NCI-H2196 treated with DMSO at 0.1 percent for 48 hours (cell line): ENCODE measurements around the gene SLC35B2.
"Not testable (repeated sequence)": the region's sequence is repeated elsewhere in the genome, so short reads cannot be mapped to it uniquely, and the experiment has no call there.

Experiments used
- DNase-seq: peaks from one replicate; lab custom pipeline; 2025; ENCODE audit not compliant: unreplicated experiment; lab: John Stamatoyannopoulos, UW

Gene SLC35B2

DNA sequence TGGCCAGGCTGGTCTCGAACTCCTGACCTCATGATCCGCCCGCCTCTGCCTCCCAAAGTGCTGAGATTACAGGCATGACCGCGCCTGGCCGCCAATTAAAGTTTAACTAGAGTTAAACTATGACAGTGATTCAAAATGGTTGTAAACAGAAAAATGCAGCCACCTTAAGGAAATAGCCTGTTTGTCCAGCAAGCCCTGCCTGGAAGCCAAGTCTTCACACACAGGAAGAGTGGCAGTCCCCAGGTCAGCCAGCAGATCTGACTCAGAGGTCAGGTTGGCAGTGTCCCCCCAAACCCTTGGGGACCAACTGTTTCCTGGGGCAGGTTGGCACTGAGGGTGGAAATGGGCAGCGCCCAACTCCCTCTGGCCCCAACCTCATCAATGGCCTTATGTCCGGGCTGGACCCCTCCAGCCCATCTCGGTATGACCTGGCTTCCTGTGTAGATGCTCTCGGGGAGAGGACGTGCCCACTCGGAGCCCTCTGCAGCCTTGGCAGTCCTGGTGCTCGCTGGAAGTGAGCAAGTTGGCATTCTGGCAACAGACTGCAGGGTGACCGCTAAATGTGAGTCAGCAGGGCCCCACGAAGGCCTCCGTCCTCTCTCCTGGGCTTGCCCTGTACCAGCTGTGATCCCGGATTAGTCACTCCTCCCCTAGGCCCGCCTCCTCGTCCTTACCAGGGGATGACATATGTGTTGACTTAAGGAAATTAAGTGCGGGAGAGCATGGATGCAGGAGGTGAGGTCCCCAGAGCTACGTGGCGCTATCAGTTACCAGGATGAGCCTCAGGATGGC is 20.1 kb downstream of the SLC35B2 start:
- peak; percentile 90 for DNase-seq

DNA sequence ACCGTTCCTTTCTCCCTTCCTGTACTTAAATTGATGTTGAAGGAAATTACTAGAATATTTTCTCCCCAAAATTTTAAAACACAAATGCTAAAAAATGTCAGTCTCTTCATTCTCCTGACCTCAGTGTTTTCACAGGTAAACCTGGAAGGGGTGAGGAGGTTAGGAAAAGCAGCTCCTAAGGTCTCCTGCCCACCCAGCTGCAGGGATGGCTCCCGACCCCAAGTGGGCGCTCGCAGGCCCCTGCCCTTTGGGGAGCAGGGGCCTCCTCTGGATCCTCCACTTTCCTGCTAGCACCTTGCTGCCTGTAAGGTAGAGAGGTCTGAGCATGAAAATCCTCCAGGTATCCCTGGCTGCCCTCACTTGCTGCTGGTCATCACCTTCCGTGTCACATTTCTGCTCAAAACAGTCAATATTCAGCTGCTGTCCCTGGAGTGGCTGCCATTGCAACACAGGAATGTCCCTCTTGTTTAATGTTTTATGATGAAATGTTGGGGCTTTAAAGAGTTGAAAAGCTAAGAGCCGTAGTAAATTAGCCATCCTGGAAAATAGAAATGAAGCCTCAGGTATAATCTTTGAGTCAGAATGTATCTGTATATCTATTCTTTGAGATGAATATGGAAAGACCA is 21.3 kb downstream of the SLC35B2 start:
- no peak for DNase-seq

DNA sequence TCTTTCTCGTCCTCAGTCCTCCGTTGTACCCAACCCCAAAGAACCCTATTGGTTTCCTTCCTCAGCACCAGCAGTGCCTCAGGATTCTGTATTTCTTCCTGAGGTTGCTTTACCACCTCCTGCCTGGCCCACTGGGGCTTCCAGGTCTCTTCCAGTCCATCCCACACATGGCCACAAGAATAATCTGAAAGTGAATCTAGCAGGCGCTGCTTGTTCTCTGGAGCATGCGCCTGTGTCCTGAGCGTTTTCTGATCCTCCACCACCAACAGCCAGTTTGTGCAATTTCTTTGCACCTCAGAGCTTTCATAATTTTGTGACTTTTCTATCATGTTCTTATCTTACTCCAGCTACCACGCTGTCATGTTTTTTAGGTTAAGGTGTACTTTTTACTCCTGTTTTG is 22.1 kb downstream of the SLC35B2 start:
- DNase-seq, result no peak

DNA sequence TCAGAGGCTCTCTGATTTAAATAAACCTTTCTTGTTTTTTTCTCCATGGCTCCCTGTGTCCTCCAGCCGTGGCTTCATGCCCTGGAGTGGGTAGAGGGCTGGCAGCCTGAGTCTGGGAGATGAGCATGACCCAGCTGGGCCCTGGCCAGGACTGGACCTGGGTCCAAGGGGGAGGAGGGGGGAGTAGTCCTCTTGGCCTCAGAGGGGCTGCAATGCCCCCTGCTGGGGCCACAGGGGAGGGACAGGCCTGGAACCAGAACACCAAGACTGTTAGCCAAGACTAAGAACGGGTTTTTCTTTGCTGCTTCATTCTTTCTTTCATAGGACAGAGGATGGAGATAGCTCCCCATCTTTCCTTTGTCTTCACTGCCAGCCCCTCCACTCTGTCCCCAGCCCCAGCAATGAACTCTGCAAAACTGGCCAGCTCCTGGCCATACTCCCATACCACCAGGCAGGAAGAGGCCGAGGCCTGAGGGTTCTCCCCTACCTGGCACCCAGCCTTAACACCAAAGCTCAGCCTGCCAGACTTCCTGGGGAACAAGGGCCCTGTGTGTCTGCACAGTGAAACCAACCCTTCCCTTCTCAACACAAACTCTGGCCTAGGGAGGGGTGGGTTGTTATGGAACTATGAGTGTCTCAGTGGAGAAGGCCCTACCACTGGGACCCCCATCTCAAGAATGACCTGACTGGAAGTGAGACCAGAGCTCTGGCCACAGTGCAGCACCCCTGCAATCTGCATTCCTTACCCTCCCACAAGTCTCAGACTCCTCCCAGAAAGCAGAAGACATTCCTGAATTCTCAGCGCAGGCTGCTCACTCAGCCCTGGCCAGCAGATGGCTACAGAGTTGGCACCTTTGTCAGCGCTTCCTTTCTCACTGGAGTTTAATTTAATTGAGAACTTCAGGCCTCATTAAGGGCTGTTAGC is 23.0 kb downstream of the SLC35B2 start:
- DNase-seq, result peak; percentile 76

DNA sequence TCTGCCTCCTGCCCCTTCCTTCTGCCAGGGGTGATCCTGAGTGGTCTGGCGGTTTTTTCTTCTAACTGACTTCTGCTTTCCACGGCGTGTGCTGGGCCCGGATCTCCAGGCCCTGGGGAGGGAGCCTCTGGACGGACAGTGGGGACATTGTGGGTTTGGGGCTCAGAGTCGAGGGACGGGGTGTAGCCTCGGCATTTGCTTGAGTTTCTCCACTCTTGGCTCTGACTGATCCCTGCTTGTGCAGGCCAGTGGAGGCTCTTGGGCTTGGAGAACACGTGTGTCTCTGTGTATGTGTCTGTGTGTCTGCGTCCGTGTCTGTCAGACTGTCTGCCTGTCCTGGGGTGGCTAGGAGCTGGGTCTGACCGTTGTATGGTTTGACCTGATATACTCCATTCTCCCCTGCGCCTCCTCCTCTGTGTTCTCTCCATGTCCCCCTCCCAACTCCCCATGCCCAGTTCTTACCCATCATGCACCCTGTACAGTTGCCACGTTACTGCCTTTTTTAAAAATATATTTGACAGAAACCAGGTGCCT is 23.7 kb downstream of the SLC35B2 start:
- no peak for DNase-seq

DNA sequence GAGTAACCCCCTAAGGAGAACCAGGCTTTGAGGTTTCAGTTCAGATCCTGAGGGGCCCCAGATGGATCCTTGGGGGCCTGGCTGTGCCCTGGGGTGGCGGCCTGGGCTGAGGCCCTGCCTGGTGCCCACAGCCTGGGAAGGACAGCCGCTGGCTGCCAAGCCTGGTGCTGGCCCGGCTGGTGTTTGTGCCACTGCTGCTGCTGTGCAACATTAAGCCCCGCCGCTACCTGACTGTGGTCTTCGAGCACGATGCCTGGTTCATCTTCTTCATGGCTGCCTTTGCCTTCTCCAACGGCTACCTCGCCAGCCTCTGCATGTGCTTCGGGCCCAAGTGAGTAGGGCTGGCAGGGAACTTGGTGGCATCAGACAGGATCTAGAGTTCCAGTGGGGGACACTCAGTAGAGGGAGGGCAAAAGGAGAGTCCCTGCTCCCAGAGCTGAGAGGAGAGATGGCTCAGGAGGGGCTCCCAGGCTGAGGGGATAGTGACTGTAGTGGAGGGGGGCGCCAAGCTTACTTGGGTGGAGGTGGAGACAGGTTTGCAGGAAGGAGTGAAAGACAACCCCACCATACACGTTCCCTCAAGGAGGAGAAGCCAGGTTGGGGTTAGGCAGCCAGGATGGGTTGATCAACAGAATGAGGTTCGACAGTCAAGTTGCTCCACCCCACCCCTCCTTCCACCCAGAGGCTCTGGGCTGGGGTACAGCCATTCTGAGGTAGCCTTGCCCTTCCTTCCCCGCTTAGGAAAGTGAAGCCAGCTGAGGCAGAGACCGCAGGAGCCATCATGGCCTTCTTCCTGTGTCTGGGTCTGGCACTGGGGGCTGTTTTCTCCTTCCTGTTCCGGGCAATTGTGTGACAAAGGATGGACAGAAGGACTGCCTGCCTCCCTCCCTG is 24.4 kb downstream of the SLC35B2 start:
- DNase-seq, result no peak

DNA sequence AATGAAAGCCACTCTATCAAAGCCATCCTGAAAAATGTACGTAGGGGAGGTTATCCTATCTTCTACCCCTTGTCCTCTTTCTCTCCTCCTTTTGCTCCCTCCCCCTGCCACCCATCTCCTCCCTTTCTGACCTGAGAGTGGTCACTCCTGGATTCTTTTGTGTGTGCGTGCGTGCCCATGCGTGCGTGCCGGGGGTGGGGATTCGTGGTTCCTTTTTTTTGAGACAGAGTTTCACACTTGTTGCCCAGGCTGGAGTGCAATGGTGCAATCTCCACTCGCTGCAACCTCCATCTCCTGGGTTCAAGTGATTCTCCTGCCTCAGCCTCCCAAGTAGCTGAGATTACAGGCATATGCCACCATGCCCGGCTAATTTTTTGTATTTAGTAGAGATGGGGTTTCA is 25.9 kb downstream of the SLC35B2 start:
- not testable (repeated sequence) for DNase-seq

DNA sequence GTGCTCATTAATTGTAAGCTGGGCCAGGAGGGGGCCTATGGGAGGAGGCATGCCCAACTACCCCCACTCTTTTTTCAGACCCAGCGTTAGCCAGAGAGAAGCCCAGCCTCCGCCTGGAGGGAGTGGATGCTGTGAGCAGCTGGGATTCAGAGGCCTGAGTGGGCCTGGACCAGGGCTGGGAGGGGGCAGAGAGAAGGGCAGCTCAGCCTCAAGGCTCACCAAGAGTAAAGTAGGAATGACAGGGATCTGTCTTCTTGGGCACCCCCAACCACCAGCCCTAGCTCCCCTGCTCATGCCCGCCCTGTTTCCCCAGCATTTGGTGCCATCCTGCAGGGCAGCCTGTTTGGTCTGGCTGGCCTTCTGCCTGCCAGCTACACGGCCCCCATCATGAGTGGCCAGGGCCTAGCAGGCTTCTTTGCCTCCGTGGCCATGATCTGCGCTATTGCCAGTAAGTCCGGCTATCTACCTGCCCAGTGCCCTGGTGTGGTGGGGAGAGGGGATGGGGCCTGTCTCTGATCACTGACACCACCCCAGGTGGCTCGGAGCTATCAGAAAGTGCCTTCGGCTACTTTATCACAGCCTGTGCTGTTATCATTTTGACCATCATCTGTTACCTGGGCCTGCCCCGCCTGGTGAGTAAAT is 27.2 kb downstream of the SLC35B2 start:
- DNase-seq, result no peak

DNA sequence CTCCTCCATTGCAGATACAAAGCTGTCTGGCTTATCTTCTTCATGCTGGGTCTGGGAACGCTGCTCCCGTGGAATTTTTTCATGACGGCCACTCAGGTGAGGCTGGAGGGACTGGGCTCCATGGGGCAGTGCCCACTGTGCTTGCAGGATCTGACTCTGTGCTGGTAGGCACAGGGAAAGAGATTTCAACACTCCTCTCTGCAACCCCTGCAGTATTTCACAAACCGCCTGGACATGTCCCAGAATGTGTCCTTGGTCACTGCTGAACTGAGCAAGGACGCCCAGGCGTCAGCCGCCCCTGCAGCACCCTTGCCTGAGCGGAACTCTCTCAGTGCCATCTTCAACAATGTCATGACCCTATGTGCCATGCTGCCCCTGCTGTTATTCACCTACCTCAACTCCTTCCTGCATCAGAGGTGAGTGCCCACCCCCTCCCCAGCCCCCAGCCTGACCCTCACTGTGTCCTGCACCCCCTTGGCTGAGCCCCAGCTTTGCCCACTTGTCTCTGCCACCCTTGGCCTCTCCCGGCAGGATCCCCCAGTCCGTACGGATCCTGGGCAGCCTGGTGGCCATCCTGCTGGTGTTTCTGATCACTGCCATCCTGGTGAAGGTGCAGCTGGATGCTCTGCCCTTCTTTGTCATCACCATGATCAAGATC is 27.8 kb downstream of the SLC35B2 start:
- no peak for DNase-seq

DNA sequence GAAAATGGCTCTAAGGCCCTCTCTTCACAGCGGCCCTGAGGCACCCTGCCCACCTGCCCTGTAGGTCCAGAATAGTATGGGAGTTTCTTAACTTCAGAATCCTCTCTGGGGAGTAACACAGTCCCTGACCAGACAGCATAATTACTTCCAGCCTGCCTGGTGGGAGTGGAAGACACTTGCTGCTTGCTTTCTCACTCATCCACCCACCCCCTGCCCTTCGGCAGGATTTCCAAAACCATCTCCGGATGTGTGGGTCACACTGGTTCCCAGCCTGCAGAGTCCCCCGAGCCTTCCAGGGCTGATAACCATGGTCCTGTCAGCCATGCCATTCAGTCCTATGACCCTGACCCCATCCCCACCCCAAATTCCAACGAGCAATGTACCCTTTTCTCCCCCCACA is 28.5 kb downstream of the SLC35B2 start:
- DNase-seq, result no peak

DNA sequence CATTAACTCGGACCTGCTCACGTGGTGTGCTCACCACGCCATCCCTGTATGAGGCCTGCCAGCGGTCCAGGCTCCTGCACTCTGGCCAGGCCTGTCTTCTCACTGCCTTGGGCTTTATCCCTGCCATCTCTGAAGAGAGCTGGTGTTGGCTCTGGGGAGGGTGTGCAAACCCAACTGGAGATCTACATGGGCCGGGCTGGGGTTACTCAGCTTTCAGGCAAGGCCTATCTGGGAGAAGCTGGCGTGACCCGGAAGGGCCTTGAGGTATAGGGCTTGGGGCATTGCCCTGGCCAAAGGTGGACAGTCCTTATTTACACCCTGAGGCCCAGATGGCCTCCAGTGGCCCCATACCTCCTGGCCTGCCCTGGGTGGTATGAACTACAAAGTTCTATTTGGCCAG is 28.9 kb downstream of the SLC35B2 start:
- DNase-seq, result no peak

DNA sequence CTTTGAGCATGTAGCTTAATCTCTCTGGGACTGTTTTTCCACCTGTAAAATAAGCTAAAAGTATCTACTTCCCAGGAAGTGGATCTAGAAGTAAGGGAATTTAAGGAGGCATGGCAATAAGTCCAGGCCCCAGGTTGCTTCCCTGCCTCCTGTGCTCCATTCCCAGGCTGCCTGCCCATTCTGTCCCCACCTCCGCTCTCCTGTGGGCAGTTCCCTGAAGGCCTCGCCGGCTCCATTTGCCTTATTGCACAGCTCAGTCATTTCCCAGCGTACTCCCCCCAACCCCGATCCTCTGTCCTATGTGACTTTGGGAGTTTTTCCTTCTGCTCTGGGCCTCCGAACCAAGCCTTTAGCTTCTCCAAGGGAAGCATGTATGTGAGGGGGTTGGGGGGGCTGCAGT is 29.3 kb downstream of the SLC35B2 start:
- DNase-seq, result no peak

DNA sequence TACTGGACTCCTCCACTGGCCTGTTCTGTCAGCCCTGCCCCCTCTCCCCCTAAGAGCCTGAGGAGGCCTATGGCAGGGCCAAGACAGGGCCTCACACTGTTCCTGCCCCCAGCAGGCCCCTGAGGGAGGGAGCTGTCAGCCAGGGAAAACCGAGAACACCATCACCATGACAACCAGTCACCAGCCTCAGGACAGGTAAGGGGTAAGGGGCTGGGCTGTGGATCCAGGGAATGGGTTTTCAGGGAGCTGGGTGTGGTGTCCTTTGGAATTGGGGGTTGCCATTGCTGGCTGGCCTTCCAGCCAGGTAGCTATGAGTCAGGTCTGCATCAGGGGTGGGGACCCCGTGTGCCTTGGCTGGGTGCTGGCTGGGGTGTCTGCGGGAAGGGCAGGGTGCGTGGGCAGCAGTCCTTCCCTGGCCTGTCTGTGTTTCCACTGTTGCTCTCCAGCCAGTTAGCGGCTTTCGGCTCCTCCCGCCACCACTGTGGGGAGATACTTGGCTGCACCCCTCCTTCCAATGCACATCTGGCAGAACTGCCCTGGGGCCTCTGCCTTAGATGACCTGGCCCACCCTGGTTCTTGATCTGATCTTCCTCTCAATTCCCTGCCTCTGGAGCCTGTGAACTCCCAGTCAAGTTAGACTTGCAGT is 30.1 kb downstream of the SLC35B2 start:
- no peak for DNase-seq

DNA sequence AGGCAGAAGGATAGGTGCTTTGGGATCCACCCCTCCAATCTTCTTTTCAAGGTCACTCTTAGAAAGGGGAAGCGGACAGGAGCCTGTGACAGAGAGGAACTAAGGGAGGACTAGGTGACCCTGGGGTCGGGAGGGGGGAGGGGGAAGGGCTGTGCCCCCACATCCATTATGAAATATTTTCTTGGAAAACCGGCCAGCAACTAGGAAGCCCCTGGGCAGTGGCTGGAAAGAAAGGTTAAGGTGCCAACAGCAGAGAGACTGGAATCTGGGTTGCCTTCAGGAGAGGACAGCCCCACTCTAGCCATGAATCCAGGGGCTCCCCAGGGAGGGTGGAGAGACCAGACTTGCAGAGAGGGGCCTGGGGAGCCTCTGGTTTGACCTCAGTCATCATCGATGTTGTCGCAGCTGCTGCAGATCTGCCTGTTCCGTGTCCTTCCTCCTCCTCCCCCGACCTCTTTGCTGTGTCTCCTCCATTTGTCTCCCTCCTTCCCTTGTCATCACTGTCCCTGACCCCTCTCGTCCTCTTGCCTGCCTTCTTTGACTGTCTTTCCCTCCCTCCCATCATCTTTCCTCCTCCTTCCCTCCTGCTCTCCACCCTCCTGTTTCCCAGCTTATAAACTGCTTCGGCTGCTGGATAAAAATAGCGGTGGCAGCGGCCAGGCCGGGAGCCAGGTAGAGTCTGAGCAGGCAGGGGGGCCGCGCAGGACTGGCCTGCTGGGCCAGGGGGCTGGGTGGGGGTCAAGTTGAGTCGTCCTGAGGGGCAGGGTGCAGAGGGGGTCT is 30.8 kb downstream of the SLC35B2 start:
- no peak for DNase-seq

DNA sequence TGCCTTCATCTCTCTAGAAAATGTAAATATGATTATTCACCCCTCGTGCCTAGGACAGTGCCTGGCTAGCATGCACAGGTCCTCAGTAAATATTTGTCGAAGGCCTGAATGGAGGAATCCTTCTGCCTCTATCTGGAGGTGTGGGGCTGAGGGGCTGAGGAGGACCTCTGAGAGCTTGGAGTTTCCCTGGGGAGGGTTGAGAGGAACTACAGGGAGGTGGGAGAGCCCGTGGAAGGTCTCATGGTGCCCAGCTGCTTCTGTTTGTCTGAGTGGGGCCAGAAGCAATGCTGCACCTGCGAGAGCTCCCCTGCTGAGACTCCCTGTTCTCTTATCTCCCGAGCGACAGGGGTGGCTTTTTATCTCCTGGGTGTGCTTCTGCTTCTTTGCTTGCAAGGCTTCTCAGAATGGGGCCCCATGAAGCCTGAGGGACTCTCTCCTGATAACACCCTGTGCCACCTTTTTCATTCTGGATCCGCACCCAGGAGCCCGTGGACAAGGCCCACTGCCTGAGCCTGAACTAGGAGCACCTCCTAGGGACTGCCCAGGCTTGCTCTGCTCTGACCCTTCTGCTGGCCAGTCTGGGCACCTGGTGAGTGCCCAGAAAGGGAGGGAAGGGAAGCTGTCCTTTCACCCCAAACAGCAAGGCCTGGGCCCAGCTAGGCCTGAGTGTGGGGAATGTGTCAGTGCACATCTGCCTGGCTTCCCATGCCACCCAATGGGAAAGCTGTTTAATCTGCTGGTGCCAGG is 31.6 kb downstream of the SLC35B2 start:
- DNase-seq, result no peak

DNA sequence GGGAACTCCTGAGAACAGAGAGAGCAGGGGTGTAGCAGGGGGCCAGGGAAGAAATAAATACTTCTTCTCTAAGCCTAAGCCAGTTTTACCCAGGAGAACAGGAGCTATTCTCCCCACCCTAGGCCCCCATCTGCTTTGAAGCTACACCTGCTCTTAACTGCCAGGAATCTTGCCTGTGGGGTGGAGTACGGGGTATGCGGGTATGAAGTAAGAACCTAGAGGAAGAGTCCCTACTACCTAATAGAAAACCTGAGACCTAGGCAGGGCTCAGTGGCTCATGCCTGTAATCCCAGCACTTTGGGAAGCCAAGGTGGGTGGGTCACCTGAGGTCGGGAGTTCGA is 32.4 kb downstream of the SLC35B2 start:
- DNase-seq, result no peak
